ENCODE results near the gene APOC4. TPM values are rescaled to one million over a fixed set of nuclear protein-coding genes. Genes with fewer than 3 reads are reported as not detected.

APOC4 gene
- total RNA-seq, 1 donor from 2014 or later: not detected

Other genes starting within 250 kb of the APOC4 start
- not detected for gene CEACAM16, start 243.1 kb upstream of the APOC4 start, total RNA-seq
- 67.6 TPM for gene BCL3, start 193.5 kb upstream of the APOC4 start, total RNA-seq
- 36.2 TPM for gene CBLC, start 164.3 kb upstream of the APOC4 start, total RNA-seq
- 13.3 TPM for gene BCAM, start 133.1 kb upstream of the APOC4 start, total RNA-seq
- gene NECTIN2, start 95.9 kb upstream of the APOC4 start, total RNA-seq: 64.4 TPM
- 71.4 TPM for gene TOMM40, start 51.0 kb upstream of the APOC4 start, total RNA-seq
- 5.7 TPM for gene APOE, start 36.4 kb upstream of the APOC4 start, total RNA-seq
- 4.7 TPM for gene APOC1, start 27.6 kb upstream of the APOC4 start, total RNA-seq
- 0.52 TPM for gene APOC2, start 3.8 kb downstream of the APOC4 start, total RNA-seq
- gene CLPTM1, start 13.1 kb downstream of the APOC4 start, total RNA-seq: 69.9 TPM
- 6.6 TPM for gene RELB, start 59.2 kb downstream of the APOC4 start, total RNA-seq
- gene CLASRP, start 96.8 kb downstream of the APOC4 start, total RNA-seq: 30.8 TPM
- gene ZNF296, start 134.2 kb downstream of the APOC4 start, total RNA-seq: 8.1 TPM
- 18.7 TPM for gene GEMIN7, start 137.0 kb downstream of the APOC4 start, total RNA-seq
- 24.2 TPM for gene PPP1R37, start 150.9 kb downstream of the APOC4 start, total RNA-seq
- 1.00 TPM for gene NKPD1, start 218.7 kb downstream of the APOC4 start, total RNA-seq
- gene TRAPPC6A, start 236.0 kb downstream of the APOC4 start, total RNA-seq: 19.6 TPM
- gene BLOC1S3, start 236.5 kb downstream of the APOC4 start, total RNA-seq: 8.8 TPM